GM19240 (cell line): ENCODE results near the gene PRRC2B.

Experiments
- DNase-seq: peaks from one replicate; pipeline ENCODE4 v3.0.0; 2011; ENCODE audit warnings: low spot score; ENCODE audit not compliant: insufficient read length

The PRRC2B gene

DNA sequence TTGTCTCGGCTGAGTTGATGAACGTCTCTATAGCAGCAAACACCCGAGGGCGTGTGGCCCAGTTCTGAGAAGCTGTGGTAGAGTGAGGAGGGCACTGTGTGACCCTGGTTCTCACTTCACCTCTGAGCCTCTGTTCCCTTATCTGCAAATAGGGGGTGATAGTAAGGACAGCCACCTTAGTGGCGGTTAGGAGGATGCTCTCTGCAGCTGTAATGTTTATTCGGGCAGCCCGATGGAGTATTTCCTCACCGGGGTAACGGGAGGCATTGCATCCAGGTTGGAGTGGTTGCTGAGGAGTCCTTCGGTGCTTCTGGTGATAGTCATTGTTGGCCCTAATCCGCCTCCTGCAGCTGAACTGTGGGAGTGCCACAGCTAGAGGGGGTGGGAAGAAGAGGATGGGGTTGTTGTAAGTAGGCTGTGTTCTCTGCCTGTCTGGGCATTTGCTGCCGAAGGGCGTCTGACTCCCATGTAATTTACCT, 13.9 kb downstream of the PRRC2B start:
- no peak for DNase-seq

DNA sequence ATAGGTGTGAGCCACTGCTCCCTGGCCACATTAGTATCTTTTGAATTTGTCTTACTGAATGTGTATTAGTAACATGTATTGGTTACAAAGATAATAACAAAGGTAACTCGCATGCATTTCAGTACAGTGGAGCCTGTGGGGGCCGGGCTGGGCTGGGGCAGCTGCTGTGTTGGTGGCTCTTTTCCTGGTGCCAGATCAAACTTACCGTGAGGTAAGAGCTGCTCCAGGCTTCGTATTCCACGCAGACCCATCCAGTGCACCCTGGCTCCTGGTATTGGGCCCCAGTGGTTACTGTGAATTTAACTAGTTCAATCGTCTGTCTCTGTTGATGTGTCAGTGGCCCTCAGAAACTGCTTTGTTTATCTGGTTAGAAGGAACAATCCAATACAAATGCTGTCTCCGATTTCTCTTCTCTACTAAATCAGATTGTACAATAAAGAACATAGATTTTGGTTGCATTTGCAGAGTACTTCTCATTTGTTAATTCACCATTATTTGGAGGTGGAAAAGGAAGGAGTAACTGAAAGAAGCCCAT, 15.6 kb downstream of the PRRC2B start:
- no peak for DNase-seq

DNA sequence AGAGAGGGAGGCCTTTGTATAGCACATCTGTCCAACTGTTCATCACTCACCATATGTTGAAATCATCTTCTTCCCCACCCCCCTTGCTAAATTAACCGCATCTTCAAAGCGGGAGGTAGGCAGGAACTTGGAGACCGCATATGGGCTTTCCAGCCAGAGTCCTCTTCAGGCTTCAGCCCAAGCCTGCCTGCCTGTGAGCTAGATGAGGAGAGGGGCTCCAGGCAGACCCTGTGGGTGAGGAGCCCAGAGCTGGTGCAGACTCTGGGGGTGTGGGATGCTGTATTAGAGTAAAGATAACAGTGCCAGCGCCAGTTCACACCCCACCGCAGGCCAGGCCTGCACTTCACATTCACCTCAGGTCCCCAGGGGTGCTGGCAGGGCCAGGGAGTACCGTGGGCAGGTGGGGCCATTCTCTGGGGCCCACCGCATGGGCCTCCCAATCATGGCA, 16.2 kb downstream of the PRRC2B start:
- no peak for DNase-seq

DNA sequence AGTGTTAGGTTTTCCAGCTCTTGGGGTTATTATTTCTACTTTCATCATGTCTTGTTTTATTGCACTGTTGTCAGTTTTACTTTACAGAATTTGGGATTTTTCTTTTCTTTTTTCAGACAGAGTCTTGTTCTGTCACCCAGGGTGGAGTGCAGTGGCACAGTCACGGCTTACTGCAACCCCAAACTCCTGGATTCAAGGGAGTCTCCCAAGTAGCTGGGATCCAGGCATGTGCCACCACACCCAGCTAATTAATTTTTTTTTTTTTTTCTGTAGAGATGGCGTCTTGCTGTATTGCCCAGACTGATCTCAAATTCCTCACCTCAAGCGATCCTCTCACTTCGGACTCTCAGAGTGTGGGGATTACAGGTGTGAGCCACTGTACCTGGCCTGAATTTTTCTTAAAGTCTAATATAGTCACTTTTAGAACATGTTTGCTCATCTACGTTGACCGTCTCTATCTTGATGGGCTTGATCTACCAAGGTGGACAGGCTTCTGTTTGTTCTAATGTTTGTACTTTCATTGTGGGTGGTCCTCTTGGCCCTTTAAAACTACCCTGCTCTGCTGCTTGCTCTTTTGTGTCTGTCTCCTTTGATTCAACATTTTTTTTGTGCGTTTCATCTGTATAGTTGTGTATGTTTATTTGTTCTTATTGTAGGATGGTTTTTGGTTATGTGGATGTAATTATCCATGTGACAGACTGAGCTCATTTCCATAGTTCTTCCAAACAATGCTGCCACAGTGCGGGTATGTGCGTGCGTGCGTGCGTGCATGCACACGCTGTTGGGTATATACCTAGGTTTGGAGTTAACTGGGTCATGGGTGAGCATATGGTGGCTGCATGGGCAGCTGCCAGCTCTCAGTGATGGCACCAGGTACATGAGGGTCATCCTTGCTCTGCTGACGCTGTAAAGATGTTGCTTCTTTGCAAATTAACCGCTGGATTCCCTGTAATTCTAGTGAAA, 18.1 kb downstream of the PRRC2B start:
- no peak for DNase-seq

DNA sequence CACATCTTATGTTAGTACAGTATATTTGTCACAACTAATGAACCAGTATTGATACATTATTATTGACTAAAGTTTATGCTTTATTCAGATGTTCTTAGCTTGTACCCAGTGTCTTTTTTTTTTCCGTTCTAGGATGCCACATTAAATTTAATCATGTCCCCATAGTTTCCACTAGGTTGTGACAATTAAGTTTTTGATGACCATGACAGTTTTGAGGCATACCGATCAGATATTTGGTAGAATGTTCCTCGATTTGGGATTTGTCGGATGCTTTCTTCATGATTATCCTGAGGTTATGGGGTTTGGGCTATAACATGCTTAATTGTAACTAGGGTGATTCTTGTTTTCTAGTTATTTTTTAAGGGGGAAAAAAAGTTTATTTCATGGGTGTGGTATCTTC, 22.6 kb downstream of the PRRC2B start:
- no peak for DNase-seq

DNA sequence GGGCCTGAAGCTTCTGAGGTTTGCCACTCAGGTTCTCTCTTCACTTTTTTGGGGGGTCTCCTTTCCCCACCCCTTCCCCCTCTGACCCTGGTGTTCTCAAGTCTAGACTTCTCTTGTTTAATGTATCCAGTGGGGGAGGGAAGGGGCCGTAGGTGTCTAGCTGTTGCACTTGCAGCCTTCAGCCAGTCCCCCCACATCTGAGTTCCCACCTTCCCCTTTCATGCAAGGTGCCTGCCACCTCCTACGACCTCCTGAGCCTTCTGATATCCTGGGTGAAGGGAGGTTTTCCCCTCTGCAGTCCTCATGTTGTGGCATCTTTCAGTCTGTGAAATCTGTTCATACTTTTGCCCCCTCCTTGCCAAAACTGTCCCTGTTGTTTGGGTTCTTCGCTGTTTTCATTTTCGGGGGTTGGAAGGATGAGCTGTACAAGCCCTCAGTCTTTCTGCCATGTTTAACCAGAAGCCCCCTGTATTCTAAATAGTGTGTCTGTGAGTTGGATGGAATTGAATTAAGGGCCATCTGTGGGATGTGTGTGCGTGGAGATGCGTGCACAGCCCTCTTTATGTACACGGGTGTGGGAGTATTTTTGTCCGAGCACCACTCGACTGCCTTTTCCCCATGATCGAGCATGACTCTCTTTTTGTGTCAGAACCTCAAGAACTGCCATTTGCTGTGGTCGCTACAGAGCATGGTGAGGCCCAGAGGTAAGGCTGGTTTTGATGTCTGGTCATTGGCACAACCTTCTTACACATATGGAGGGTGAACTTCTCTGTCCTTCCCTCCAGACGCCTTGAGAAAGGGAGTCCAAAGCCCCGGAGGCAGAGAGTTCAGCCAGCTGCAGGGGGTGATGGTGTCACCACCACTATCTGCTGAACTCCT, 23.6 kb downstream of the PRRC2B start:
- DNase-seq: no peak

DNA sequence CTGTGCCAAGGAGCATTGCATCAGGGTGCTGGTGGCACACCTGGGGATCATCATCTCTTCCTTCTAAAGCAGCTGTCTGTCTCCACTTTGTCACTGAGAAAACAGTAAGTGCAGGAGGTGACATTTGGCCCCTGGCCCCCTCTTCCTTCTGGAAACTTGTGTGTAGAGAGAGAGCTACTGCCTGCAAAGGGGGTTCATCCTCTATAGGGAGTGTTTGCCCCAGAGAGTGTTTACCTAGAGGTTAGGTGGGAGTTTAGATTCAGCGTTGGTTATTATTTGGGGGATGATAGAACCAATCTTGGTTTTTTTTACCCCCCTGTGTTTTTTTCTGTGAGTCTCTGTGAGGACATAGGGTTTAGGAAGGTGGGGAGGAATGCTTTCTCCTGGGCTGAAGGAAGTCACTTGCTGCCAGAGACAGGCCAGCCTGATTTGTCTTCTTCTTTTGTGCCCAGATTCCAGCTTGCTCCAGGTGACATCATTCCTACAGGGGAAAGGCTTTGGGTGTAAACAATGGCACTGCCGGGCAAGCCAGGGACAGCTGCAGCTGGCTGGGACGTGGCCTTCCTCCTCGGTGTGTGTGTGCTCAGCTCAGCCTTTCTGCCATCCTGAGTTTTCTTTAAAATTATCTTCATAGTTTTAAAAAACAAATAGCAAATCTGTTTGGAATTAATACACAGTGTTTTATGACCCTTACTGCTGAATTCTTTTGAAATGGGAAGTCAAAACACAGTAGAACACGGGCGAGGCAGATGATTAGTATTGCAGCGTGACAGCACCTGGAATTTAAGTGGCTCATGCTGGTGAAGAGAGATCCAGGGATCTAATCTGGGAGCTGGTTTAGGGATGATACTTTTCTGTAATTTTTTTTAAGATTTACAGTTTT, 24.5 kb downstream of the PRRC2B start:
- no peak for DNase-seq

DNA sequence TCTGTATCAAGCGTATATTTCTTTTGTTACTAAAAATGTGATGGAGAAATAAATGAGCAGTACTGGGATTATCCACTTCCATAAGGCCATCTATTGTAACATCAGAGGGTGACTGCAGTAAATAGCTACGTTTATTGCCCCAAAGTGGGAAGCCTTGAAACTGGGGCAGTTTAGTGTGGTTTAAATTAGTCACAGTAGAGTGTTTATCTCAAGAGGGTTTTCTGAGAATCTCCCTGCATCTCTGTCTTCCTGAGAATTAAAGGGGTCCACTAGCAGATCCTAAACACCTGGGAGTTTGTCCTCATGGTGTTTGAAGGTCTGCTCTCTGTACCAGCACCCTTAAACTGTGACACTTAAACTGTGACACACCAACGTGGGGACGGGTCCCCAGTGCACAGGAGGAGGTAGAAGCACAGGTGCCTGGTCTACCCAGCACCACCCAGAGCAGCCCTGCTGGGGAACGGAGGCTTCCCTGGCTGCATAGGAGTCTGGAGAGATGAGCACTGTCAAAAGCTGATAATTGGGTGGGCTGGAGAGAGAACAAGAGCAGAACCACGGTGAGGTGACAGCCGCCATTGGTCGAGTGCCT, 25.2 kb downstream of the PRRC2B start:
- no peak for DNase-seq

DNA sequence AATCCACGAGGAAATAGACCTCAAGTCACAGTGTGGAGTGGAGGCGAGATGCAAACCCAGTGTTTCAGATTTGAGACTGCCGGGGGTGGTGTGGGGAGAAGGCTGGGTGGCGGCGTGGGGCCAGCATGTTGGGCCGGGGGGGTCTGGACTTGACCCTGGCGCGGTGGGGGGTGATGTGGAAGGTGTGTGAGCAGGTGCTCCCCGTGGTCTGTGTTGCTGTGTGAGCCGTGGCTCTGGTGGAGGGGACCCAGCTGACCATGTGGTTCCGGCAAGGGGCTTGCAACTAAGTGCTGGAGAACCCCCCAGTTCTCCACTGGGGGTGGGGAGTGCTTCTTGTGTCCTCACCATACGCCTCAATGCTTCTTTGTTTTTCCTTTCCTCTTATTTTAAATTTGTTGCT, 25.8 kb downstream of the PRRC2B start:
- DNase-seq: no peak

DNA sequence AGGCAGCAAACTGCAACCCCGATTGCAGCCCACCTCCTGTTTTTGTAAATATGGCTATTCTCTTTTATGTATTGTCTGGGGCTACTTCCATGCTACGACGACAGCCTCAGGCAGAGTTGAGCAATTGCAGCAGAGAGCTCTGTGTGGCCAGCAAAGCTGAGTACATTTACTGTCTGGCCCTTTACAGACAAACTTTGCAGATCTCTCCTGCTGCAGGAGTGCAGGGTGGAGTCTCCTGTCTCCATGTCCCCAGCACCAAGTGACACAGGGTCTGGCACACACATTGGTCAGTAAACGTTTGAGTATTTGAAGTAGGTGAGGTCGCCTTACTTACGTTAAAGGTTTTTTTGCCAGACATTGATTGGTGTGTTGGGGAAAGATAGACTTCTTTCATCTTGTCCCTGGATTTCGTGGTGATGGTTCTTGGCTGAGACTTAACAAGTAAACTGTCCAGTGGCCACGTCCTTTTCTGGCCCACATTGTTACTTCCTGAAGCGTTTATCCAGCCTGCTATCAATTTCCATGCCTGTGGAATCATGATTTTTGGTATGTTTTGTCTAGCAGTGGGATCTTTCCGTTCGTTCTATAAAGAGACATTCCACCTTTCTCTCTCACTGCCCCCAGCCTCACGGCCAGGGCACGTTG, 27.2 kb downstream of the PRRC2B start:
- no peak for DNase-seq

DNA sequence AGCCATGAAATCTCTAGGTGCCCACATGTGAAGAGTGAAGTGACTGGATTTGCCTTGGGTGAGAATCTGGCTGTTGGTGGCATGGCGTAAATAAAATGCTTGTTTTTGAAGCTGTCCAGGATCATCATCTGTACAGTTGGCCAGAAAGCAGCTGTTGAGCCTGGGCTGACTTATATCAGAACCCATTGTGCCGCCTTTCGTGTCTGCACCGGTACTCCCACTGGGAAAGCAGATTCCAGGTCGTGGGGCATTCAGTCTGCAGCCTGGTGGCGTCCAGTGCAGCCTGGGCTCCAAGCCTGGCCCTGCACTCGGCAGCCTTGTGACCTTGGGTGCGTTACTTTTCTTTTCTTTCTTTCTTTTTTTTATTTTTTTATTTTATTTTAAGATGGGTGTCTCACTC, 27.8 kb downstream of the PRRC2B start:
- DNase-seq: no peak

DNA sequence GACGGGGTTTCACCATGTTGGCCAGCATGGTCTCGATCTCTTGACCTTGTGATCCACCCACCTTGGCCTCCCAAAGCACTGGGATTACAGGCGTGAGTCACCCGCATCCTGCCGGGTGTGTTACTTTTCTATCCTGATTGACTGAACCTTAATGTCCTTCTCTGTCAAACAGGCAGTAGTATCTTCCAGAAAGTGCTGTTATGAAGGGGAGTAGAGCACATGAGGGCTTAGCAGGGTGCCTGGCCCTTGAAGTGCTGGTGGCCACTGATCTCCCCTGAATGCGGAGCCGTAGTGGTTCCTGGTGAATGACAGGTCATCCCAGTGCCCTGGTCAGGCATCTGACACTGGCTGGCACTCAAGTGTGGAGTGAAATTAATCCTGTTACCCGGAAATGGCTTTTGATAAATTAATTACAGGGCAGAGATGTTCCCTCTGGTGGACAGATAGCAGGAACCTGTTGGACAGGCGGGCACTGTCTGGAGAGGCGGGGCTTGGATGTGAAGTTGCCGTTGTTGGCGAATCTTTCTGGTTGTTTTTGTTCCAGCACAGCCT, 28.4 kb downstream of the PRRC2B start:
- DNase-seq: no peak

DNA sequence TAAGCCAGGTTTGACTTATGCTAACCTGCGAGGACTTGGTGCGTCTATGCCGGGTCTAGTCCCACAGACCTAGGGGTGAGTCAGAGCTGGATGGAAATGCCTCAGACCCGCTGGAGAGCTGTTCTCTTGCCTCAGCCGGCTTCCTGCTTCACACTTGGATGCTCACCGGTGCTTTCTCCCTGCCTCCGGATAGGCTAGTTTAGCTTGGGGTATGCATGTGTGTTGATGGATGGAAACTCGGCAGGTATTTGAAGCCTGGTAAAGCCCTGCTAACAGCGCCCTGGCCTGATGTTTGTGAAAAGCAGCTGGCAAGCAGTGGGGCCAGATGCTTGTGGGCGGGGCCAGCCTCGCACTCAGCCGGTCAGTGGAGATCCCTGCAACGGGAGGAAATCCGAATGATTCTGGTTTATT, 29.3 kb downstream of the PRRC2B start:
- no peak for DNase-seq

DNA sequence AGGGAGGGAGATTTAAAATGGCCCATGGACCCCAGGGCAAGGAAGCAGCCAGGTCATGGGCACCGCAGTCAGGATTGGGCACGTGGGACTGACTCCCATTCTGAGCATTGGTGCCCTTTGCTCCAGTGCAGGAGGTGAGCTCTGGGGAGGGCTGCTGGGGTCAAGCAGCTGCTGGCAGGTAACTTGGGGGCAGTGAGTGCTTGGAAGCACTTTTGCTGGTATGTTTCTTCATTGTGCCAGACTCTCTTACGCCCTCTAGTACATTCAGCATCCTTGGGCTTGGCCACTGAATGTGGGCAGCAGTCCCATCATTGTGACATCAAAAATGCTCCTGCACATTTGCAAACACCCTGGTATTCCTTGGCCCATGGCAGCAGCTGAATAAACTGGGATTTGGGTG, 32.7 kb downstream of the PRRC2B start:
- no peak for DNase-seq

DNA sequence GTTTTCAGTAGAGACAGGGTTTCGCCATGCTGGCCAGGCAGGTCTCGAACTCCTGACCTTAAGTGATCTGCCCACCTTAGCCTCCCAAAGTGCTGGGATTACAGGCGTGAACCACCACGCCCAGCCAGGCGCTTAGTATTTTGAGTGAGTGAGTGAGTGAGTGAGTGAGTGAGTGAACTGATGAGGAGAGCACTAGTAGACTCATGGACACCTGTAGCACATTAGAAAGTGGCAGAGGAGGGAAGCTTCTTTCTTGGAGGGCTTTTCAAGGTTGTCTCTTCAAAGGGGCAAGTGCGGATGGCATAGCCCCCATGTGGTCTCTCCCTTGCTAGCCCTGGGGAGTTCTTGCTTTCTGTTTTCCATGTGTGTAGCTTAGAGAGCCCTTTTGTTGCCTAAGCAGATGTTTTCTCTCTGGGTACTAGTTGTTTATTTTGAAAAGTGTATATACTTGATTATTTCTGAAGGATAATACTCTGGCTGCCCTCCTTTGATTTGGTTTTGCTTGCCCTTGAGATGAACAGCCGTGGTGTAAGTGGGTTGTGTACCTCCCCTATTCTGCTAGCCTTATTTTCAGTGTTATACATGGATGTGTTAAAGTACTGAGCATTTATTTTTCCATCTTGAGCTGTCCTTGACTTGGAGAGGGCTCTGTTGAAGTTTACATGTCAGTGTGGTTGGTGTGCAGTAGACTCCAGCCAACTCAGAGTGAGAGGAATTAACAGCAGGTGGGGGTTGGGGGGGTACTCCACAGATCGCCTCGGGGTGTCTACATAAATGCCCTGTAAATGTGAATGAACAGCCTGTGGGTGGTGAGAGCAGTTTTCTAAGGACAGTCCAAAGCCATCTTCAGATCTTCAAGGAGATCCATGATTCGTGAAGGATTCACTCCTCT, 35.5 kb downstream of the PRRC2B start:
- DNase-seq: no peak

DNA sequence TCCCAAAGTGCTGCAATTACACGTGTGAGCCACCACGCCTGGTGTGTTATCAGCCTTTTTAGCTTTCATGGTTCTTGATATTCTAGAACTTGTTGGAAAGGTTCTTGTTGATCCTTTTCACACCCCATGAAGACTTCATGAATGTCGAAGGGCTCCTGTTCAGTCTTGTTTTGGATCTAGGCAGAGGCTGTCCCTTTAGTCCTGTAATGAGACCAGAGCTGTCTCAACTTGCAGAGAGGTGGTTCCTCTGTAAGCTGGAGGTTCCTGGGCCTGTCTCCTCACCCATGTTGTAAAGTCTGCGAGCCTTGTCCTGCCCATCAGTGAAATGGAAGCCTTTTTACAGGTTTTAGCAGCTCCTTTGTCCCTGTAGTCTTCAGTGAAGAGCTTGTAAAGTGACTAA, 38.2 kb downstream of the PRRC2B start:
- no peak for DNase-seq

DNA sequence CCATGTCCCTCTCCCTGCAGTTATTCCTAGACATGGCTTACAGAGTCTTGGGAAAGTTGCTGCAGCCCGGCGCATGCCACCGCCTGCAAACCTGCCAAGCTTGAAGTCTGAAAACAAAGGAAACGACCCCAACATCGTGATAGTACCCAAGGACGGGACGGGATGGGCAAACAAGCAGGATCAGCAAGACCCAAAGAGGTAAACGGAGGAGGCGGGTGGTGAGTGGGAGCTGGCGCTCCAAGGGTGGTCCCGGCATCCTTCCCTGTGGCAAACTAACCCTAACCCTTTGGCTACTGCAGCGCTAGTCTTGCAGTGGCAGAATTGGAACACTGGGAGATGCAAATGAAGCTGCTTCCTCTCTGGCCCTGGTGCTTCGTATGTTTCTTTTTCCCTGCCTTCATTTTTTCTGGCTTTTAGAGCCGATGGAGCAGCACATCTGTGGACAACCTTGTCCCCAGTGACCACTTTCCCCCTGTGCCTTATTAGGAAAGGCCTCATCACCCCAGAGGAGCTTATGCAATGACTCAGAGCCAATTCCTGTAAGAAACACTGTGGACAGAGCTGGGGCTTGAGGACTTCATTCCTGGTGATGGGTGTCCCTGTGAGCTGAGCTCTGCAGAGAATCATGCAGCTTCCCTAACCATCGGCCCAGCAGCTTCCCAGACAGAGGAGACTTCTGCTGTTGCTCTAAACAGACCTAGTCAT, 38.9 kb downstream of the PRRC2B start:
- no peak for DNase-seq

DNA sequence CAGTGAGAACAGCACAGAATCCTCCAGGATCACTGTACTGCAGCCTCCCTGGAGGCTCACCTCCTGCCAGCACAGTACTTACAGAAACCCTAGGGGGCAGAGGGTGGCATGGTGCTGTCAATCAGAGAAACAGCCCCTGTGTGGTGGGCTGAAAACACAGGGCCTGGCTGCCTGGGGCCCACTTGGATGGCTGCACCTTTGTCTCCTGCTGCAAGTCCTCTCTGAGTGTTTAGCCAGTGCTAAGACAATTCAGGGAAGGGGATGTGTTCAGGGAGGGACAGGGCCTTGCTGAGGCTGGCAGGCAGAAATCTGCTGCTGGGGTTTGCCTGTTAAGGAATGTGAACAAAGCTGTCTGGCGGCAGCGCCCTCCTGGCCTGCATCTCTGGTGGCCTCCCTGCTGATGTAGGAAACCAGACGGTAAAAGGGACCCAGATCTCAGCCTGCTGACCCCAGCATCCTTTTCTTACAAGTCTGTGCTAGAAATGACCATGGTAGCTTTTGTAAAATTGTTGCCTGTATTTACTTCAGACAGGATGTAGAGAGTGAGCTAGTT, 39.5 kb downstream of the PRRC2B start:
- no peak for DNase-seq
